ENCODE results near the gene IGSF21. TPM values are rescaled to one million over a fixed set of nuclear protein-coding genes. Genes with fewer than 3 reads are reported as not detected.
A peak's percentile ranks its signal among the peaks of the same experiment; 100 is the strongest.

IGSF21 gene
- total and polyA plus RNA-seq, 11 donors, result 0.54 to 2.2 (median 0.94) TPM; not detected in 1

DNA sequence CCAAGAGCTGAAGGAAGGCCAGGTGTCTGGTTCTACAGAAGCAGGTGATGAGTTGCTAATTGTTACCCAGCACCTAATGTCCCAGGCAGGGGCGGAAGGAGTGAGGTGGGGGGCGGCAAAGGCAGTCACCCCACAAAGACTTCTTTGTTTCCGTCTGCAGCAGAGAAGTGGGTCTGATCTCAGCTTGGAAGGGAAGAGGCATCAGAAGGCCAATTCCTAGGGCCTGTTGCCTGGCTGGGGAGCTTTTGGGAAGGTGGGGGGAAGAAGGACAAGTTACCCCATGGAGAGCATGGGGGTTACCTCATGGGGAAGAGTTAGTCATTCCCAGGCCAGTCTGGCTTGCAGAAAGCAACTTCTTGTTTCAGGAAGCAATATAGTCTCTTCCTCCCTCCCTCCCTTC lies 10.9 kb downstream of the IGSF21 start:
- peaks cover 0 to 59% (median 22%) of the 10 kb centered on the region in 9 donors for H3K27me3 ChIP-seq

DNA sequence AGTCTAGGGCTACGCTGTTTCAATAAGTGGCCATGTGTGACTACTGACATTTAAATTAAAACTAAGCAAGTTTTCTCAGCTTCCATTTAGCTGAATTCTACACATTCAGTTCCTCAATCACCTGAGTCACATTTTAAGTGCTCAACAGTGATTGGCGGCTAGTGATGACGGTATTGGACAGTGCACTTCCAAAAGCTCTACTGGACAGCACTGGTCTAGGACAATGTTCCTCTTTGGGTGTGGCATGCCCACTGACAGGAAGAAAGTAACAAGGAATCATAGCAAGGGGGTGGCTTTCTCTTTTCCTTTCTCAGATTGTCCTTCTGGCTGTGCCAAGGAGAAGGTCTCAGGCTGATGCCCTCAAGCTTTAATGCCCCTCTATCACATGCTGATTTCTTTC lies 11.7 kb downstream of the IGSF21 start:
- Histone ChIP-seq H3K27me3 (peaks cover 0 to 51% (median 22%) of the 10 kb centered on the region in 9 donors), H3K4me3 (no peak overlapping the region), H3K27ac (no peak overlapping the region), H3K9me3 (no peaks in the 10 kb centered on the region), H3K4me1 (no peaks in the 10 kb centered on the region), H3K36me3 (no peaks in the 10 kb centered on the region)
- DNase-seq (no peak), ATAC-seq (peak in 1 of 4 donors; percentile 36)
- WGBS, 4 donors, result 47 to 87% (median 69%) methylated on average over 3 of the region's 3 CpGs
- no peak for TF ChIP-seq POLR2A (IDR thresholded peaks at IDR 0.05)
- TF ChIP-seq, protein P1, sequence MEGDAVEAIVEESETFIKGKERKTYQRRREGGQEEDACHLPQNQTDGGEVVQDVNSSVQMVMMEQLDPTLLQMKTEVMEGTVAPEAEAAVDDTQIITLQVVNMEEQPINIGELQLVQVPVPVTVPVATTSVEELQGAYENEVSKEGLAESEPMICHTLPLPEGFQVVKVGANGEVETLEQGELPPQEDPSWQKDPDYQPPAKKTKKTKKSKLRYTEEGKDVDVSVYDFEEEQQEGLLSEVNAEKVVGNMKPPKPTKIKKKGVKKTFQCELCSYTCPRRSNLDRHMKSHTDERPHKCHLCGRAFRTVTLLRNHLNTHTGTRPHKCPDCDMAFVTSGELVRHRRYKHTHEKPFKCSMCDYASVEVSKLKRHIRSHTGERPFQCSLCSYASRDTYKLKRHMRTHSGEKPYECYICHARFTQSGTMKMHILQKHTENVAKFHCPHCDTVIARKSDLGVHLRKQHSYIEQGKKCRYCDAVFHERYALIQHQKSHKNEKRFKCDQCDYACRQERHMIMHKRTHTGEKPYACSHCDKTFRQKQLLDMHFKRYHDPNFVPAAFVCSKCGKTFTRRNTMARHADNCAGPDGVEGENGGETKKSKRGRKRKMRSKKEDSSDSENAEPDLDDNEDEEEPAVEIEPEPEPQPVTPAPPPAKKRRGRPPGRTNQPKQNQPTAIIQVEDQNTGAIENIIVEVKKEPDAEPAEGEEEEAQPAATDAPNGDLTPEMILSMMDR (IDR thresholded peaks at IDR 0.05), result no peak
- intact Hi-C loops (cut with DNase I), result no loop called here

More for the DNA sequence above, 10.9 kb downstream of the IGSF21 start:
- DNase-seq, result no peak
- Histone ChIP-seq H3K9me3 (no peaks in the 10 kb centered on the region), H3K27ac (peak overlapping the region in 1 of 12 donors; percentile 49), H3K4me3 (no peak overlapping the region), H3K36me3 (no peaks in the 10 kb centered on the region), H3K4me1 (no peaks in the 10 kb centered on the region)
- intact Hi-C loops (cut with DNase I), result no loop called here
- WGBS, 4 donors, result 23 to 51% (median 27%) methylated on average over 3 of the region's 3 CpGs
- TF ChIP-seq POLR2A (IDR thresholded peaks at IDR 0.05), result no peak
- TF ChIP-seq, protein P1 (IDR thresholded peaks at IDR 0.05), result no peak
- ATAC-seq, result peak in 1 of 4 donors; percentile 25

DNA sequence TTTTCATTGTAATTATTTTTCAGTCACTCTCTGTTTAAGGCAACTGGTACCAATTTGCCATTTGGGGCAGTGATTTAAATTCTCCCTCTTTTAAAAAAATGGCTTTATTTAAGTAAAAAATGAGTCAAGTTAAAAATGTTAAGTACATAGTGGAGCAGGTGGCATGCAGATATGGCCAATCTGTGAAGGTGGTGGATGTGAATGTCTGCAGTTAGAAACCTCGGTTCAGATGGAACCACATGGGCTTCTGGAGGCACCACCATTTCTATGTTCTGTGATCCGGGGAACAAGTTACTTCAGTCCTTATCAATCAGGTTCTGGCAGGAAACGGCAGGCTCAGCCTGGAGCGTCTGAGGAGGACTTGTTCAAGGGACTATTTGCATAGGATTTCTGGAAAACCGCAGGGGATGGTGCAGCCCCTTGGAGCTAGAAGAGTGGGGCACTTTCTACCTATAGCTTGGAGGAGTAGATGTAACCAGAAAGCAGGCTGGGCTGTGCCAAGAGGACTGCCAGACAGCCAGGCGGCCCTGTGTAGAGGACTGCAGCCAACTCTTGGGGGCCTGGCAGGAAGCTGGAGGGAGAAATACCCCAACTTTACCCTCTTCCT lies 12.3 kb downstream of the IGSF21 start:
- intact Hi-C loops (cut with DNase I), result no loop called here
- H3K9me3 ChIP-seq, result no peaks in the 10 kb centered on the region
- 33 to 45% (median 37%) methylated on average over 6 of the region's 6 CpGs for WGBS, 4 donors
- no peak for TF ChIP-seq POLR2A (IDR thresholded peaks at IDR 0.05)
- TF ChIP-seq, protein P1 (IDR thresholded peaks at IDR 0.05), result no peak
- H3K27me3 ChIP-seq, result peaks cover 0 to 46% (median 22%) of the 10 kb centered on the region in 9 donors
- no peak overlapping the region for H3K4me3 ChIP-seq
- no peaks in the 10 kb centered on the region for H3K36me3 ChIP-seq
- ATAC-seq, result no peak
- H3K27ac ChIP-seq, result no peak overlapping the region
- H3K4me1 ChIP-seq, result no peaks in the 10 kb centered on the region
- DNase-seq, result no peak

DNA sequence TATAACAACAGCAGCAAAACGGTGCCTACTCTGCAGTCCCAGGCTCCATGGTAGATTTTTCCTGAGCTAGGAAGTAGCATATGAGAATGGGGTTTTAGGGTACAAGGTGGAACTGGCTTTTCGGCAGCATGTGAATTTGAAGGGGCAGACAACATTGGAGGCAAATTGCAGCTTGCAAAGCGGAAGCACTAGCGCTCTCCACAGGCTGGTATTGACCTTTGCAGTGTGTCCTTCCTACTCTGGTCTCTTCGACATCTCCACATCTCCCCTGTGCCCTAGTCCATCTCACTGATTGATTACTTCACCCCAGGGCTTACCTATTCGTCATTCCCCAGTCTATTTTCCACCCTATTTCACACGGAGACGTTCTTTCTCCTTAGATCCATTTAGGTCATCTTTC lies 13.0 kb downstream of the IGSF21 start:
- H3K27ac ChIP-seq, result no peak overlapping the region
- intact Hi-C loops (cut with DNase I), result no loop called here
- TF ChIP-seq, protein P1 (IDR thresholded peaks at IDR 0.05), result no peak
- DNase-seq (no peak), ATAC-seq (no peak)
- no peaks in the 10 kb centered on the region for H3K4me1 ChIP-seq
- 66 to 75% (median 72%) methylated on average over 8 of the region's 8 CpGs for WGBS, 4 donors
- no peaks in the 10 kb centered on the region for H3K36me3 ChIP-seq
- peaks cover 0 to 46% (median 22%) of the 10 kb centered on the region in 9 donors for H3K27me3 ChIP-seq
- no peak overlapping the region for H3K4me3 ChIP-seq
- H3K9me3 ChIP-seq, result no peaks in the 10 kb centered on the region
